ENCODE measurements around the gene PAAF1.

Gene PAAF1

DNA sequence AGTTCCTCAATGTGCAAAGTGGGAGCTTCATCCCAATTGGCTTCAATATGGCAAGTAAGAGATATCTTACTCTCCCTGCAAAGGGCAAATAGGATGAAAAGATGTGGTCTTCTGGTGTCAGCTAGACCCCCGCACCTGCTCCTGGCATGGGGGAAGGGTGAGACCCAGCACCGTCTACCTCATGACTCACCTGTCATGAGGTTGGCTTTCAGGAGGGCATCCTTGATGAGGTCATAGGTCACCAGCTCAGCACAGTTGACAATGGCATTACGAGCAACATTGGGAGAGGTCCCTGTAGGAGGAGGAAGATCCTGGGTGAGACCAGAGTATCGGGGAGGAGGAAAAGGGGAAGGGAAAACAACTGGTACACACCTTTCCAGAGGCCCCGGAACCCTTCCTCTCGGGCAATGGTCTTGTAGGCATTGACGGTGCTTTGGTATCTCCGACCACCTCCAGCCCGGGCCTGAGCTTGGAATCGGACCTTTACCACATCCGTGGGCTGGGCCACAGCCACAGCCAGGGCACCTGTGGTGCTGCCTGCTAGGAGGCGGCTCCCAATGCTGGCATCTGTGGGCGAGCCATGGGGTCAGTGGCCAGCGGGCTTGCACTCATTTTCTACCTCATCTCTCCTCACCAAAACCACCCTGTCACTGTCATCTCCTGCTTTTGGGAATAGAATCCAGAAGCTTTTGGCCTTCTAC, 99.8 kb downstream of the PAAF1 start:
- DNase-seq (ENCODE audit: low read depth) = no peak

GRCh38 chr11:73977856-73978519, 101.2 kb downstream of the PAAF1 start:
- DNase-seq (ENCODE audit: low read depth) = no peak
- TF ChIP-seq, protein P1, sequence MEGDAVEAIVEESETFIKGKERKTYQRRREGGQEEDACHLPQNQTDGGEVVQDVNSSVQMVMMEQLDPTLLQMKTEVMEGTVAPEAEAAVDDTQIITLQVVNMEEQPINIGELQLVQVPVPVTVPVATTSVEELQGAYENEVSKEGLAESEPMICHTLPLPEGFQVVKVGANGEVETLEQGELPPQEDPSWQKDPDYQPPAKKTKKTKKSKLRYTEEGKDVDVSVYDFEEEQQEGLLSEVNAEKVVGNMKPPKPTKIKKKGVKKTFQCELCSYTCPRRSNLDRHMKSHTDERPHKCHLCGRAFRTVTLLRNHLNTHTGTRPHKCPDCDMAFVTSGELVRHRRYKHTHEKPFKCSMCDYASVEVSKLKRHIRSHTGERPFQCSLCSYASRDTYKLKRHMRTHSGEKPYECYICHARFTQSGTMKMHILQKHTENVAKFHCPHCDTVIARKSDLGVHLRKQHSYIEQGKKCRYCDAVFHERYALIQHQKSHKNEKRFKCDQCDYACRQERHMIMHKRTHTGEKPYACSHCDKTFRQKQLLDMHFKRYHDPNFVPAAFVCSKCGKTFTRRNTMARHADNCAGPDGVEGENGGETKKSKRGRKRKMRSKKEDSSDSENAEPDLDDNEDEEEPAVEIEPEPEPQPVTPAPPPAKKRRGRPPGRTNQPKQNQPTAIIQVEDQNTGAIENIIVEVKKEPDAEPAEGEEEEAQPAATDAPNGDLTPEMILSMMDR (IDR thresholded peaks at IDR 0.05; ENCODE audit: low read depth, low read length, missing control alignments) = no peak
- no peak overlapping the region for H3K4me3 ChIP-seq (ENCODE audit: low read depth, low read length)

More for the DNA sequence above, 99.8 kb downstream of the PAAF1 start:
- TF ChIP-seq, protein P1 (IDR thresholded peaks at IDR 0.05; ENCODE audit: low read depth, low read length, missing control alignments) = no peak
- H3K4me3 ChIP-seq (ENCODE audit: low read depth, low read length) = no peak overlapping the region

- no peak for DNase-seq (ENCODE audit: low read depth)
- H3K4me3 ChIP-seq (ENCODE audit: low read depth, low read length) = no peak overlapping the region
- TF ChIP-seq, protein P1 (IDR thresholded peaks at IDR 0.05; ENCODE audit: low read depth, low read length, missing control alignments) = no peak
Measured at GRCh38 chr11:73978576-73979086, 101.8 kb downstream of the PAAF1 start.

DNA sequence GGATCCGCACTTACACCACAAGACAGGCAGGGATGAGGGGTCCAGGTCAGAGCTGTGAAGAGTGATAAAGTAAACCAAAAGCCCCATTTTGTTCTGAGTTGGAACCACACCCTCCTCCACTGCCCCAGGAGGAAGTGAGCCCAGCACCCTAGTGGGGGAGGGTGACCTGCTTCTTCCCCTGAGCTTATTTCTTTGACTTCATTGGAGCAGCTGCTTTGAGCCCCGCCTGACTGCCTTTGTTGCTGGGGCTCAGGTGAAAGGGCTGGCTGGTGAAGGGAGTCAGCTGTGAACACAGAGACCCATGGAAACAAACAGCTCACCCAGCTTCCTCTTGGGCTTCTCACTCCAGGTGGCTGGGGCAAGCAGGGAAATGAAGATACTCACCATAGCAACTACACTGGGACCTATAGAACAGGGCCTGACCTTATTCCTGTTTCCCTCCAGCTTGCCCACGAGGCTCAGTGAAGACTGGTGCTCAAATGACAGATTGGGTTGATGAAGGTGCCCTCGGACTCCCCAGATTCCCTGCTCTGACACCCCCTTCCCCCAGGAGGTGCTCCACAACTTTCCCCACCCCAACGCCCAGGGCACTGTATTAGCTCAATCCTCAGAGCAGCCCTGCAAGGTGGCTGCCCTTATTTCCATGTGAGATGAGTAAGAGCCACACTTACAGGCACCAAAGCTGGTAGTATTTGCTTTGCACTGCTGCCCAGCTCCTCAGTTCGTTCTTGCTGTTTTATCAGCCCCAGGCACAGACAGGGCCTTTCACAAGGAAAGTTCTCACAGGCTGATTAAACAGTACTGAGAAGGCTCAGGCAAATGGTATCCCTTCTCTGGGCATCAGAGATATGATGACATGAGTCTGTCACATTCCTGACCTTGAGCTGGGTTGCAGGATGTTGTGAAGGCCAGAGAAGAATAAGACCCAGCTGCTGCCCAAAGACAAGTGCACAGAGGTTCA, 103.5 kb downstream of the PAAF1 start:
- peak; percentile 87 for DNase-seq (ENCODE audit: low read depth)
- TF ChIP-seq, protein P1 (IDR thresholded peaks at IDR 0.05; ENCODE audit: low read depth, low read length, missing control alignments) = no peak
- peak overlapping the region; percentile 94 for H3K4me3 ChIP-seq (ENCODE audit: low read depth, low read length)
